CD1c-positive myeloid dendritic cell (primary cell): ENCODE data around the gene KCNJ6.
"Not testable (repeated sequence)": the region's sequence is repeated elsewhere in the genome, so short reads cannot be mapped to it uniquely, and the experiment has no call there.

Source experiments
- DNase-seq: peaks from one replicate; pipeline ENCODE4 v3.0.0-alpha.2; 2016; ENCODE audit errors: extremely low spot score

The KCNJ6 gene

DNA sequence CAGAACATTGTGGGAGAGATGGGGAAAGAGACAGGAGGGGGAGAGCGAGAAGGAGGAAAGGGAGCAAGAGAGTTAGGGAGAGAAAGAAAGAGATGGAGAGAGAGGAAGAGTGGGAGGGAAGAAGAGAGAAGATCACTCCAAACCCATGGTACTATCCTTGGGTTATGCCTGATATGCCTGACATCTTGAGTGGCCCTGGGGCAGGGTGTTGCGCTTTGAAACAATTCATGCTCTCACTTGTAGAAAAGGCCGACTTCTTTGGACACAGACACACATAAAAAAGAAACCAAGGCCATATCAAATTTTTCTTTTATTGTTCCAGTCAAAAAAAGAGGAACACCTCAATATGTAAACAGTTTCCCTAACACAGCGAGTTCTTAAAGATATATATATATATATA is 309.2 kb downstream of the KCNJ6 start:
- no peak for DNase-seq

DNA sequence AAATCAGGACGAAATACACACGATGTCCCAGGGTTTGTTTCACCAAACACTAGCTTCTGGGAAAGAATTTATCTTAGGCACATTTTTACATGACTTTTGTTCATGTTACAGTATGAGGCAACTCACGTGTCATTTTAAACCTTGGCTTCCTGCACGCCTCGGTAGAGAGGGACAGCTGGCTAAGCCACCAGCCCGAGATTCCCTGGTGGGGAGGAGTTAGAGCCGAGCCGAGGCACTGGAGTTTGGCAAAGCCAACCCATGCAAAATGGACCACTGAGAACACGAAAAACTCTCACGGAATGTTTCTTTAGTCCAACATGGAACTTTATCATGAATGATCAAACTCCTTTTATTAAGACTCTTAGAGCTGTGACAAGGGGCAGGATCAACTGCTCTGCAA is 309.7 kb downstream of the KCNJ6 start:
- no peak for DNase-seq

DNA sequence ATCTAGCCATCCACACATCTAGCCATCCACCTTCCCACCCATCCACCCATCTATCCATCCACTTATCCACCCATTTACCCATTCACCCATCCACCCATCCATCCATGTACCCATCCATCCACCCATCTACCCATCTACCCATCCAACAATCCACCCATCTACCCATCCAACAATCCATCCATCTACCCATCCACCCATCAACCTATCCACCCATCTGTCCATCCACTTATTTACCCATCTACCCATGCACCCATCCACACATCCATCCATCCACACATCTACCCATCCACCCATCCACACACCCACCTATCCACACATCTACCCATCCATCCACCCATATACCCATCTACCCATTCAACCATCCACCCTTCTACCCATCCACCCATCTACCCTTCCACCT is 311.3 kb downstream of the KCNJ6 start:
- DNase-seq: no peak

DNA sequence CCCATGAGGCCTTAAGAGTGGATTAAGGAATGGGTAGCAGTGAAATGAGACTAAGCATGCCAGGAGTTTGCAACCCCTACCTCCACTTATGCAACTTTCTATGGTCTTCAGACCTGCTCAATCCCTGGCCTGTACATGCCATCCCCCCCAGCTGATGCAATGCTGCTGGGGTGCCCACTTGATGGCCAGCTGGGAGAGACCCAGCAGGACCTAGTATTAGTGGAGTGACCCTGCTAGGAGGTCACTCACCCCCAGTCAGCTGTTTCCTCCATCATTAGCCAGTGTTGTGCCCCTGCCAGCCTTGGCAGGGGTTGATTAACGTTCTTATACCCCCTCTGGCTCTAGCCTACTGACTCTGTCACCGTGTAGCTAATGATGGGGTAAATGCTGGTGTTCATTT is 313.1 kb downstream of the KCNJ6 start:
- no peak for DNase-seq

DNA sequence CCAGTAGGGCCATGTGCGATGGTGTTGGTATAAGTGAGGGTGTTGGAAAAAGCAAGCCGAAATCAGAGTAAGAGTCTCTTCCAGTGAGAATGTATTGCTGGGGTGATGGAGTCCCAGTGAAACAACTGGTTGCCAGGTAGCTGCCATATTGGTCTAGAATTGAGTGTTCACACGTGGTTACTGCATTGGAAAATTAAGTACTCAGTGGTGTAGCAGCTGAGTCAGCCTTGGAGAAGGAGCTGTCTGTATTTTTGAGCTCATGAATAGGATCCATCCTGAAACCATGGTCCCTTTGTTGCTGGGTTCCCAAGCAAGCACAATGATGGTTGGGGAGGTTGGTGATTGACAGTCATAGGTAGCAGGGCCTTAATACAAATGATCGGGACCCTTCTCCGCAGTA is 314.3 kb downstream of the KCNJ6 start:
- no peak for DNase-seq

DNA sequence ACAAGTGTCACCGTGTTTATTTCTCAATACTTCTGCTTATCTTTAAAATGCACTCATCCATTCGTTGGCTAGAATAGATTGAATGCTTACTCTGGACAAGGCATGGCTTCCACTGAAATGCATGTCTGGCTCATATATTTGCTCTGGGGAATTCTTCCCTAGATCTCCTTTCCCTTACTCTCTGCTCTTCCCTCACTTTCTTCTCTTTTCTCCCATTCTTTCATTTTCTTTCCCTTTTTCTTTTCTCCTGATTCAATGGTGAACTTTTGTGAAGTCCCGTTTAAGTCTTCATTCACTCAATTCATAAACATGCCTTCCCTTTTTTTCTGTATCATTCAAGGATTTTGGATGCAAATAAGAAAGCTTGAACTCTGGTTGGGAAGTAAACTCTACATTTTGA is 315.2 kb downstream of the KCNJ6 start:
- no peak for DNase-seq

DNA sequence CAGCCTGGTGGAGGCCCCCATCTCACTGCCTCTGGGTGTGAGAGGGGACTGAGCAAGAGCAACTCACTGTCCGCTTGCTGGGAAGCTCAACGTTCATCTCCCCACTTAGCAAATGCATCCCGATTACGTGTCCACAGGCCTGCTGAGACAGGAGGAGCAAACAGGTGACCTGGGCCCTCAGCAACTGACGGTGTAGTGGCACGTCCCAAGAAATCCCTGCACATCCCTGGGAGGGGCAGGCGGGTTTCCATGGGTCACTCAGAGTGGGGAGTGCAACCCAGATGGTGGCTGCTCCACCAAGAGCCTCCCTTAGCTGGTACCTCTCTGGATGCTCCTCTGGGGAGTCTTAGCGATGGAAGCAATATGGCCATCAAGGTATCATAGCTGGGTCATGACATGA is 320.3 kb downstream of the KCNJ6 start:
- DNase-seq: no peak

DNA sequence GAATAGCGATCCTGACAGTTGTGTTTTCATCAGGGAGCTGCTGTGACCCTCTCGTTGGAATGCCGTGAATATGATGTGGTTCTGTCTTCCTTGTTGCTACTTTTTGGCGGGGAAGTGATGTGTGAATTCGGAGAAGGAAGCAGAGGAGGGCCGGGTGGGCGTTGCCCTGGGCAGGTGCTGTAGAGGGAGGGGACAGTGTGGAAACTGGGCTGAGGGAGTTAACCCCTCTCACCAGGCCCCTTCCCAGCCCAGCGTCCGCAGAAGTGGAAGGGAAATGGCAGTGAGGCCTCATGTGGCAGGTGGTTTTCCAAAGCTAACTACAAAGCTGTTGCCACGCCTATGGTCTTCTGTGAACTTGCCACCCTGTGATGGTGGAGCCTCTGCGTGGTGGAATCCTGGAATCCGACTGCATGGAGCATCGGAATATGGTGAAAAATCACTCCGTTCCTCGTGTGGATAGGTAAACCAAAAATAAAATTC is 321.7 kb downstream of the KCNJ6 start:
- no peak for DNase-seq

DNA sequence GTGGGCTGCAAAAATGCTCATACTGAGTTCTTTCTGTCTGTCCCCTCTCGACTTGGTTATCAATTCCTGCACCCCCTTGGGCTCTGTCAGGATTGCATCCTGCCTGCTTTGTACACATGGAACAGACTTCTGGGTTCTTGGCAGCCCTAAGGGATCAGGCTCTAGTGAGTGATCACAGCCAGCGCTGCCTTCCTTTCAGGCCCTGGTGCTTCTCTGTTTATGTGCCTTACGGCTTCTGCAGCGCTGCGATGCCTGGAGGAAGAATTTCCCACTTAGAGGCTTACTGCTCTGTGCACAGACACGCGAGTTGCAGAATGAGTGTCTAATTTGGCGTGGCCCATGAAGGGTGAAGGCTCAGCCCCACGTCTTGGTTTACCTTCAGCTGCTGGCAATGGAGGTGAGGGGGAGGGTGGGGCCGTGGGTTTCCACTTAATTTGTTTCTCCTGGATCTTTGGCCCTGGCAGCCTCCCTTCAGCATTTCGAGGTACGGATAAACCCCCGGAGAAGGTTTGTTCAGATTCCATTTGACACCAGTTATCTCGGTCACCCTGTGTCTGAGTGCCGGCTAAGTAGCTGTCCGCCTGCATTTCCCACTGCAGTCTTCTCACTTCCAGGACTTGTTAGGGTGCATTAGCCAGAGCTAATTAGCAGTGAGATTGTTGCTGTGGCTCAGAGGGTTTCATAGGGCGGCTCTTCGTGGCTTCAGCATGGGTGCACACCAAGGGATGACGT is 322.4 kb downstream of the KCNJ6 start:
- no peak for DNase-seq

DNA sequence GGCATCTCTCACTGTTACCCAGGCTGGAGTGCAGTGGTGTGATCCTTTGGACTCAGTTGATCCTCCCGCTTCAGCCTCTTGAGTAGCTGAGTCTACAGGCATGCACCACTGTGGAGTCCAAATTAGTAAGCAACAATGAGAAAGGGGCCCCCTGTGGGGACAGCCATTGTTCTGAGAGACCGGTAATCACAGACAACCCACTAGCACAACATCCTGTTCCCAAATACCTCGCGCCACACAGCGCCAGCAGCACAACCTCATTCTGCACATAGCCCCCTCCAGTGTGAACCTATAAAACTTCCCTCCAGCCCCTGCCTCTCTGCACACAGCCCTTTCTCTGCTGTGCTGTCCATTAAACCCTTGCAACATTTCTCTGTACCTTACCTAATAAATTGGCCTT is 323.2 kb downstream of the KCNJ6 start:
- no peak for DNase-seq

DNA sequence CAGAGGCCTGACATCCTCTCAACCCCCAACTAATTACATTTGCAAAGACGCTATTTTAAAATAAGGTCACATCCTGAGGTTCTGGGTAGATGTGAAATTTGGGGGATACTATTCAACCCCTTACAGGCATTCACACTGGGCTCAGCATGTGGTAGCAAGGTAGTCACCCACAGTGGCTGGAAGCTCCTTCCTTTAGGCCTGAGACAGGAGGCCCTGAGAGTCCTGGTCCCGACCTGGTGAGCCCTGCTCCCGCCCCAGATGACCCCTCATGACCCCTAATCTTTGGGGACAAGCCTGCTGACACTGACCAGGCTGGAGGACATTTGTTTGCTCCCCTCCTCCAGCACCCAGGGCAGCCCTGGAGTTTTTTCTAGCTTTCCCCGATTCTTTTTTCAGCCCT is 323.8 kb downstream of the KCNJ6 start:
- DNase-seq: no peak

DNA sequence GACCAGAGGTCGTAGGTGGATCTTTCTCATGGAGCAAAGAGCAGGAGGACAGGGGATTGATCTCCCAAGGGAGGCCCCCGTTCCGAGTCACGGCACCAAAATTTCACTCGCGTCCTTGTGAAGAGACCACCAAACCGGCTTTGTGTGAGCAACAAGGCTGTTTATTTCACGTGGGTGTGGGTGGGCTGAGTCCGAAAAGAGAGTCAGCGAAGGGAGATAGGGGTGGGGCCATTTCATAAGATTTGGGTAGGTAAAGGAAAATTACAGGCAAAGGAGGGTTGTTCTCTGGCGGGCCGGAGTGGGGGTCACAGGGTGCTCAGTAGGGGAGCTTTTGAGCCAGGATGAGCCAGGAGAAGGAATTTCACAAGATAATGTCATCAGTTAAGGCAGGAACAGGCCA is 324.3 kb downstream of the KCNJ6 start:
- not testable (repeated sequence) for DNase-seq

DNA sequence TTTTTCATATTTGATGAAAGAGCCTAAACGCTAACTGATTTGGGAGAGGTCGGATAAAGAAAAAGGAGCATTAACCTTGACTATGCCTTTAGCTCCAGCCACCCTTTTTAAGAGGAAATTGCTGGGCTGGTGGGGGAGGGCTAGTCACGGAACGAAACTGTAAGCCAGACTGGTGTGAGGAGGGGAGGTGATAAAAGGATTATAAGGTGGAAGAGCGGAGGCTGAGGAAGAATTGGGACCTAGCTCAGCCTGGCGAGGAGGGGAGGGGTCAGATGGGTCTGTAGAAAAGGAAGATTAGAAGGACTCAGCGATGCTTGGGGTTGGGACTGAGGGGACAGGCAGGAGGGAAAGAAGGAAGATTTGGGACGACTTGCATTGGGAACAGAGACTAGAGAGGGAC is 325.4 kb downstream of the KCNJ6 start:
- DNase-seq: not testable (repeated sequence)

DNA sequence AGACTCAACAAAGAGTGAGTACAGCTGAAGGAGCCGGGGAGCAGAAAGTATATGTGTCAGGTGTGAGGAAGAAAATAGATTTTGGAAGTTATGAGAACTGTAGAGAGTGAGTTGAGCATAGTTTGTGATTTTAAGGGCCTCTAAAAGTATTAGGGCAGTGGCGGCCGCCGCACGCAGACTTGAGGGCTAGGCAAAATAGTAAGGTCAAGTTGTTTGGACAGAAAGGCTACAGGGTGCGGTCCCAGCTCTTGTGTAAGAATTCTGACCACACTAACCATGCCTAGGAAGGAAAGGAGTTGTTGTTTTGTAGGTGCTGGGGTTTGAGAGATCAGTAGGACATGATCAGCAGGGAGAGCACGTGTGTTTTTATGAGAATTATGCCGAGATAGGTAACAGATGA is 327.6 kb downstream of the KCNJ6 start:
- not testable (repeated sequence) for DNase-seq

DNA sequence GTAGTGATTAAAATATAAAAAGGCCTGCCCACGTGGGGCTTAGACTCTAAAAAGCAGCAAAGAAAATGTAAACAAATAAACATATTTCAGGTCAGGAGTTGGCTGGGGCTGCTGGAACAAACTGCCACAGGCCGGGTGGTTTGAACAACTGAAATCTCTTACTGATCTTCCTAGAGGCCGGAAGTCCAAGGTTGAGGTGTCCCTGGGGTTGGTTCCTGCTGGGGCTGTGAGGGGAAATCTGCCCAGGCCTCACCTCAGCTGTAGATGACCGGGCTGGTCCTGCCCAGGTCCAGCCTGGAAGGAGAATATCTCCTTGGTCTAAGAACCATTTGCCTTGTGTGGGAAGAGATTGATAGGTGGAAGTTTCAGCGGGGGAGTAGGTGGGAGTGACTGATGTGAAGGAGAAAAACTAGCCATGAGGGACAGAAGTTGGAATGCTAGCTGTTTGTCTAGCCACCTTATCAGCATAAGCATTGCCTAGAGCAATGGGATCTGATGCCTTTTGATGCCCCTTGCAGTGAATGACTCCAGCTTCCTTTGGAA is 328.6 kb downstream of the KCNJ6 start:
- no peak for DNase-seq

DNA sequence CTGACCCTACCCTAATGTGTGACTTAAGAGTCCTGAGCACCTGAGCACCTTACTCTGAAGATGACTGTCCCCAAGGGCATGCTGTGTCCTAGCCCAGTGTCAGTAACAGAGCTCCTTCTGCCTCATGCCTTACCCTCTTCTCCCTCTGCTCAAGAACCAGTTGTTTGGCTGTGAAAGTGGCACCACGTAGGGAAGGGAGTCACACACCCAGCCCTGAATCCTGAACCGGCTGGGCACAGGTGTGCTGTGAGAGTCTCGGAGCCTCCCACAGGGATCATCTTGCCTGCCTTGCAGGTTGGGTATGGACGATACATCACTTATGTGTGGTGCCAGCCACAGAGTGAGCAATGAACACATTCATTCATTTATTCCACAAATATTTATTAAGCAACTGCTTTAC is 329.1 kb downstream of the KCNJ6 start:
- no peak for DNase-seq

DNA sequence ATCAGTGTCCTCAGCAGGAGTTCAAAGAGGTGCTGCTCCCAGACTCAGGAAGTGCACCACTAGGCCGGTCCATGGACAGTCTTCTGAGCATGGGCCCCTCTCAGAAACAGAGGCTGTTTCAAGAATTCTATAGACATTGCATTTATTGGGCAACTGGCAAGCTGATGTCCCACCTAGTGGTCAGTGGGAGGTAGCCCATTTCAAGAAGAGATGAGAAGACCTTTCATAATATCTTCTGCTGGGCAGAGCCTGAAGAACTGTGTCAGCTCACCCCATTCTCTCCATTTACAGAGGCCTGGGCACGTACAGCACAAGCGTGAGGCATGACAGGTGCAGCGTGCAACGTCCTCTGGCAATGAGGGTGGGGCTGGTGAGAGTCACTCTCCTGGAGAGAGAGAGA is 333.7 kb downstream of the KCNJ6 start:
- no peak for DNase-seq

DNA sequence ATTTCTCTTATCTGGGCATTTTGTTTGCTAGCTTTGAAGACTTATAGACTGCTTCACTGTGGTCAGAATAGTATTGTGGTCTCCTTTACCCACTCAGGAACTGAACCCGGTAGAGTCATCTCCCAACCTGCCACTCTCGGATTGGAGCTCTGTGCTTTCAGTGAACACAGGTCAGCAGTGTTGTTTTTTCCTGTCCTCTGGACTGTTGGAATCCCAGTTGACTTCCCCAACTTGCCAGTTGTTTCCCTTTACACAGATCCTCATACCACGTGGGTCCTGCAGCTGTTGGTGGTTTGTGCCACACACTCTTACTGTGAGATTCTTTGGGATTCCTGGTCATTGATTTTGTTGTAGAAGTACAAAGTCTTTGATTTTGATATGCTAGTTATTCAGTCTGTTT is 335.6 kb downstream of the KCNJ6 start:
- DNase-seq: no peak

DNA sequence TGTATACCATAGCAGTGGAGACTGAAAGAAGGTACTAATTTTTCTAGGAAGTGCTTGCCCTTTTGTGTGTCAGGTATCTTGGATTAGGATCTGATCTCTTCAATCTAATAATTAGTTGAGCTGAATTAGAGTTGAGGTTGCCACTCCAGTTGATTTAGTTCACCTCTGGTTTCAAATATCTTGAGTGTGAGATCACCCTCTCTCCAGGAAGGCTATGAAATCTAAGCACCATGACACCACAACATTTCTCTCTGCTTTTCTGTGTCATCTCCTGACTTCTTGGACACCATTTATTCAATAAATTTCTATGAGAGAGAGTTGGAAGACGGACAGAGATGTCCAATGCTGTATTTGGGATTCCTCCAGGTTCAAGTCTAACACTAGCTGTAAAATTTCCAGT is 336.9 kb downstream of the KCNJ6 start:
- DNase-seq: no peak

DNA sequence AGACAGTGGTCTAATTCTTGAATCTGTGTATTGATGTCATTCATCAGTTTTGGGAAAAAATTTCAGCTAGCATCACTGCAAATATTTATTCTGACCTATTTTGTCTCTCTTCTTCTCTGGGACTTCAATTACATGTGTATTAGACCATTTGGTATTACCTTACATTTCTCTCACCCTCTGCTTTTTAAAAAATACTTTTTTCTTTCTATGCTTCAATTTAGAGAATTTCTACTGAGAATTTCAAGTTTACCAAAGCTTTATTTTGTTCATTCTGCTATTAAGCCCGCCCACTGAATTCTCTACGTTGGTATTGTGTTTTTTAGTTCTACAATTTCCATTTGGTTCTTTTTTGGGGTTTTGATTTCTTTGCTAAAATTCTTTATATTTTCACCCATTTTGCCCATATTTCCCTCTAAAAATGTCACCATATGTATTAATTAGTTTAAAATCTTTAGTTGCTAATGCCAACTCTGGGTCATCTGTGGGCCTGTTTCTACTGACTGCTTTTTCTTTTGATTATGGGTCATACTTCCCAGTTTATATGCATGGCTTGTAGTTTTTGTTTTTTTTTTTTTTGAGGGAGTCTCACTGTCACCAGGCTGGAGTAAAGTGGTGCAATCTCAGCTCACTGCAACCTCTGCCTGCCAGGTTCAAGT is 337.7 kb downstream of the KCNJ6 start:
- no peak for DNase-seq

DNA sequence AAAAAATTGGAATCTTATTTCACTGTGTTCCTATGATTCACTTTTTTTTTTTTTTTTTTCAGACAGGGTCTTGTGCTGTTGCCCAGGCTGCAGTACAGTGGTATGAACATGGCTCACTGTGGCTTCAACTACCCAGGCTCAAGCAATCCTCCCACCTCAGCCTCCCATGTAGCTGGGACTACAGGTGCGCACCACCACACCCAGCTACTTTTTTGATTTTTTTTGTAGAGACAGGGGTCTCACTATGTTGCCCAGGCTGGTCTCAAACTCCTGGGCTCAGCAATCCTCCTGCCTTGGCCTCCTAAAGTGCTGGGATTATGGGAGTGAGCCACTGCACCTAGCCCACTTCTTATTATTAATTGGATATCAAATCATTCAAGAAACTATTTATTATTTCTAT is 339.3 kb downstream of the KCNJ6 start:
- DNase-seq: not testable (repeated sequence)

DNA sequence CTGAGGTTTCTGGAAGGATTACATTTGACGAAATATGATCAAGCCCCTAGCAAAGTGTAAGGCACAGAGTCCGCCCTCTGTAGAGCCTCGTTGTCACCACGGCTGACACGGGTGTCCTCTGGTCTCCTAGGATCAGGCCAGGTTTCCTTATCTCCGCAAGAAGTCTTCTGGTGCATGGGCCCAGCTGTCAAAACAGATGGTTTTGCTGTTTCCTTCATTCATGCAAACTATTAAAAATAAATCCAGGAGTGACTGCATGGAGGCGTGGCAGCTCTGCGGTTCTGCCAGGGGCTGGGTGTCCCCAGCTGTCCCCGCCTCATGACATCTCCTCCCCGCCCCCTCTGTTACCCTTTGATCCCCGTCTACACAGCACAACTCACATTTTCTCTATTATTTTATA is 340.7 kb downstream of the KCNJ6 start:
- no peak for DNase-seq

DNA sequence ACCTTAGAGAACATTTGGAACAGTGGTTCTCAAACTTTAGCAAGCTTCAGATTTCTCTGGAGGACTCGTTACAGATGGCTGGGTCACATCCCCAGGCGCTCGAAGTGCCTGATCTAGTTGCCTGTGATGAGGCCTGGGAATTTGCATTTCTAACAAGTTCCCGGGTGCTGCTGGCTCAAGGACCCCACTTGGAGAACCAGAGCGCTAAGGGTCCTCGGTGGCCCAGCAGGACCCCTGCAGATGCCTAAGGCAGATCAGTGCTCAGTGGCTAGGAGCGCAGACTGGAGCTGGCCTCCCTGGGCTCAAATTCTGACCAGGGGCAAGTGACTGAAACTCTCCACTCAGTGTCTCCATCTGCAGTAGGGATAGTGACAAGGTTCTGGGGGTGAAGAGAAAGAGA is 341.5 kb downstream of the KCNJ6 start:
- DNase-seq: no peak
